Endothelial cell of umbilical vein (primary cell): ENCODE data around the gene LSMEM2. TPM values are rescaled to one million over a fixed set of nuclear protein-coding genes. Genes with fewer than 3 reads are reported as not detected.

Experiments used
- BruUV-seq: library from RNA; stranded (reverse); fragments of 400-500 nt; replicated peaks from 2 replicates; lab custom pipeline; 2021; lab: Mats Ljungman, UMichigan
- CTCF ChIA-PET: fragments of 300-600, 350-600 bp; sonication (Branson Sonifier 250); formaldehyde crosslinking; loops from one replicate; lab custom pipeline; 2021; ENCODE audit warnings: antibody characterized with exemption, inconsistent platforms; lab: Charles Lee
- POLR2A ChIA-PET: fragments of 300-600, 350-600 bp; sonication (Branson Sonifier 250); formaldehyde crosslinking; loops from one replicate; lab custom pipeline; 2021; ENCODE audit warnings: antibody characterized with exemption, inconsistent platforms; lab: Charles Lee
- DNase-seq: peaks from one replicate; pipeline ENCODE4 v3.0.0-alpha.2; 2011; ENCODE audit warnings: low read depth, low spot score
- FAIRE-seq: peaks from 2 replicates; lab custom pipeline; 2011; peaks lifted over from hg19 to GRCh38; lab: Jason Lieb, UNC
- H2AFZ ChIP-seq: 2 replicates; pipeline ENCODE4 v1.6.0; 2012; ENCODE audit warnings: low read depth, low read length, control low read depth, inconsistent platforms
- H3K27ac ChIP-seq: 2 replicates; pipeline ENCODE4 v1.5.1; 2011; ENCODE audit warnings: low read depth, mild to moderate bottlenecking, control low read depth, low read length, moderate library complexity; ENCODE audit not compliant: insufficient read depth
- H3K27me3 ChIP-seq, 2 experiments: 2 replicates each; pipeline versions ENCODE4 v1.6.0 to v1.6.1; 2011; ENCODE audit warnings: low read length in 2 of 2, mixed read lengths in 1 of 2; ENCODE audit not compliant: control insufficient read depth in 2 of 2, insufficient read depth in 2 of 2
- H3K36me3 ChIP-seq, 2 experiments: 2 replicates in 1 of 2; 3 replicates in 1 of 2; pipeline ENCODE4 v1.5.1; 2011; ENCODE audit warnings: low read length in 2 of 2, mild to moderate bottlenecking in 1 of 2, moderate library complexity in 1 of 2; ENCODE audit not compliant: control insufficient read depth in 2 of 2, insufficient read depth in 2 of 2; ENCODE audit errors: extremely low read depth in 1 of 2
- H3K4me1 ChIP-seq: 3 replicates; pipeline ENCODE4 v1.5.1; 2011; ENCODE audit warnings: mild to moderate bottlenecking, low read length; ENCODE audit not compliant: control insufficient read depth, insufficient read depth; ENCODE audit errors: extremely low read depth
- H3K4me2 ChIP-seq: 2 replicates; pipeline ENCODE4 v1.6.1; 2011; ENCODE audit warnings: low read length, control low read depth, mixed read lengths; ENCODE audit not compliant: insufficient read depth
- H3K4me3 ChIP-seq, 3 experiments: fragments of 200-600 bp in 1 of 3; sonication (generic), shearing (Covaris generic) in 1 of 3; replicated peaks in 1 of 3; 2 replicates each; pipeline ENCODE4 v1.5.1; 2011 to 2016; ENCODE audit warnings: control low read depth in 3 of 3, low read length in 3 of 3, mild to moderate bottlenecking in 2 of 3, inconsistent platforms in 1 of 3, low read depth in 1 of 3, moderate library complexity in 1 of 3; ENCODE audit not compliant: insufficient read depth in 1 of 3
- H3K79me2 ChIP-seq: 2 replicates; pipeline ENCODE4 v1.6.0; 2012; ENCODE audit warnings: low read length, inconsistent platforms; ENCODE audit not compliant: control insufficient read depth, insufficient read depth
- H3K9ac ChIP-seq: replicated peaks from 2 replicates; pipeline ENCODE3; 2011; ENCODE audit warnings: low read length, control low read depth; ENCODE audit not compliant: insufficient read depth; ENCODE audit errors: extremely low read depth
- H3K9me1 ChIP-seq: replicated peaks from 3 replicates; pipeline ENCODE4 v1.6.0; 2011; ENCODE audit warnings: mild to moderate bottlenecking, low read length; ENCODE audit not compliant: control insufficient read depth, insufficient read depth; ENCODE audit errors: extremely low read depth
- H3K9me3 ChIP-seq: replicated peaks from 2 replicates; pipeline ENCODE4 v1.5.1; 2012; ENCODE audit warnings: low read length, inconsistent platforms; ENCODE audit not compliant: control insufficient read depth, insufficient read depth
- H4K20me1 ChIP-seq: replicated peaks from 2 replicates; pipeline ENCODE3; 2011; ENCODE audit warnings: mild to moderate bottlenecking, low read length; ENCODE audit not compliant: control insufficient read depth, insufficient read depth; ENCODE audit errors: extremely low read depth
- EZH2 ChIP-seq: IDR thresholded peaks from 2 replicates; pipeline ENCODE4 v1.6.1; 2012; ENCODE audit warnings: borderline replicate concordance, low read depth, mild to moderate bottlenecking, moderate library complexity, low read length, inconsistent platforms; ENCODE audit not compliant: severe bottlenecking
- FOS ChIP-seq: IDR thresholded peaks from 2 replicates; pipeline ENCODE4 v1.6.1; 2011; ENCODE audit warnings: mild to moderate bottlenecking, low read length, moderate library complexity, borderline replicate concordance; ENCODE audit not compliant: insufficient read depth
- GATA2 ChIP-seq: IDR thresholded peaks from 2 replicates; pipeline ENCODE4 v1.7.0; 2011; ENCODE audit warnings: low read depth, mild to moderate bottlenecking, moderate library complexity, mixed read lengths, low read length; ENCODE audit not compliant: insufficient read length, insufficient read depth
- JUN ChIP-seq: IDR thresholded peaks from 2 replicates; pipeline ENCODE4 v1.6.1; 2011; ENCODE audit warnings: borderline replicate concordance, low read depth; ENCODE audit not compliant: insufficient read length, insufficient read depth
- MYC ChIP-seq: IDR thresholded peaks from one replicate; pipeline ENCODE4 v1.6.1; 2011; ENCODE audit warnings: mild to moderate bottlenecking, low read depth, low read length
- POLR2A ChIP-seq: IDR thresholded peaks from 2 replicates; pipeline ENCODE4 v1.6.1; 2012; ENCODE audit warnings: low read depth, mild to moderate bottlenecking, control low read depth, low read length
- POLR2AphosphoS5 ChIP-seq: IDR thresholded peaks from 2 replicates; pipeline ENCODE4 v1.6.1; 2012; ENCODE audit warnings: low read depth, mild to moderate bottlenecking, control low read depth, low read length, moderate library complexity; ENCODE audit not compliant: insufficient read depth
- dilution Hi-C: fragments of 300-500 bp; cut with MboI; formaldehyde crosslinking; loops from one replicate; pipeline ENCODE4 v1.15.0; 2019; ENCODE audit warnings: low sequenced_read_pairs; ENCODE audit not compliant: extremely low pct_ligation_motif_present
- intact Hi-C: fragments of 100-400 bp; cut with micrococcal nuclease; formaldehyde crosslinking; loops from one replicate; pipeline ENCODE4 v1.10.0; 2022
- polyA plus RNA-seq, 4 experiments: library from polyadenylated mRNA; depleted of rRNA in 3 of 4; stranded (reverse) in 3 of 4; unstranded in 1 of 4; fragments of >200 nt; gene quantifications; 2 replicates each; pipeline versions ENCODE4 v1.2.1 to v1.2.3, GENCODE V29; 2011 to 2012; ENCODE audit warnings: missing spikeins in 1 of 4
- total RNA-seq: library from RNA; stranded (reverse); gene quantifications from 2 replicates; pipeline ENCODE4 v1.2.3, GENCODE V29; 2021
- TF ChIP-seq, protein P1 (sequence below): IDR thresholded peaks from 2 replicates; pipeline ENCODE4 v1.6.1; 2011; ENCODE audit not compliant: insufficient read depth, insufficient read length
- TF ChIP-seq, protein P2 (sequence below), 2 donors: IDR thresholded peaks; 1 replicate in 1 of 2; 2 replicates in 1 of 2; pipeline ENCODE4 v1.5.1; 2011; ENCODE audit warnings: low read length in 2 of 2, mild to moderate bottlenecking in 2 of 2, moderate library complexity in 2 of 2, control low read depth in 1 of 2, inconsistent platforms in 1 of 2, low read depth in 1 of 2; ENCODE audit not compliant: insufficient read depth in 1 of 2; ENCODE audit errors: extremely low read depth in 1 of 2

LSMEM2 gene
- total and polyA plus RNA-seq, 2 donors (not counting 3 experiments of a cell fraction or from before 2014, with no cell fraction given): not detected

- Histone ChIP-seq H4K20me1 (no peaks in the 10 kb centered on the region), H3K9me3 (no peaks in the 10 kb centered on the region), H3K79me2 (peaks cover 13% of the 10 kb centered on the region), H3K27ac (no peak overlapping the region), H3K4me3 (no peak overlapping the region), H2AFZ (no peak overlapping the region), H3K27me3 (no peaks in the 10 kb centered on the region), H3K4me2 (no peak overlapping the region), H3K9ac (no peak overlapping the region), H3K9me1 (no peaks in the 10 kb centered on the region), H3K4me1 (peaks cover 31% of the 10 kb centered on the region), H3K36me3 (no peaks in the 10 kb centered on the region)
- DNase-seq (no peak), FAIRE-seq (no peak)
- dilution Hi-C loops (no loop called here), intact Hi-C loops (no loop called here)
- no peak for TF ChIP-seq POLR2A
- TF ChIP-seq FOS: no peak
- no peak for TF ChIP-seq GATA2
- TF ChIP-seq POLR2AphosphoS5: no peak
- TF ChIP-seq, protein P1, sequence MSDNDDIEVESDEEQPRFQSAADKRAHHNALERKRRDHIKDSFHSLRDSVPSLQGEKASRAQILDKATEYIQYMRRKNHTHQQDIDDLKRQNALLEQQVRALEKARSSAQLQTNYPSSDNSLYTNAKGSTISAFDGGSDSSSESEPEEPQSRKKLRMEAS: no peak
- TF ChIP-seq EZH2: no peak
- TF ChIP-seq MYC: no peak
- TF ChIP-seq, protein P2, sequence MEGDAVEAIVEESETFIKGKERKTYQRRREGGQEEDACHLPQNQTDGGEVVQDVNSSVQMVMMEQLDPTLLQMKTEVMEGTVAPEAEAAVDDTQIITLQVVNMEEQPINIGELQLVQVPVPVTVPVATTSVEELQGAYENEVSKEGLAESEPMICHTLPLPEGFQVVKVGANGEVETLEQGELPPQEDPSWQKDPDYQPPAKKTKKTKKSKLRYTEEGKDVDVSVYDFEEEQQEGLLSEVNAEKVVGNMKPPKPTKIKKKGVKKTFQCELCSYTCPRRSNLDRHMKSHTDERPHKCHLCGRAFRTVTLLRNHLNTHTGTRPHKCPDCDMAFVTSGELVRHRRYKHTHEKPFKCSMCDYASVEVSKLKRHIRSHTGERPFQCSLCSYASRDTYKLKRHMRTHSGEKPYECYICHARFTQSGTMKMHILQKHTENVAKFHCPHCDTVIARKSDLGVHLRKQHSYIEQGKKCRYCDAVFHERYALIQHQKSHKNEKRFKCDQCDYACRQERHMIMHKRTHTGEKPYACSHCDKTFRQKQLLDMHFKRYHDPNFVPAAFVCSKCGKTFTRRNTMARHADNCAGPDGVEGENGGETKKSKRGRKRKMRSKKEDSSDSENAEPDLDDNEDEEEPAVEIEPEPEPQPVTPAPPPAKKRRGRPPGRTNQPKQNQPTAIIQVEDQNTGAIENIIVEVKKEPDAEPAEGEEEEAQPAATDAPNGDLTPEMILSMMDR (IDR thresholded peaks at IDR 0.05; ENCODE audit: extremely low read depth in 1 of 2, insufficient read depth in 1 of 2, low read depth in 1 of 2, low read length in 2 of 2): no peak
- TF ChIP-seq JUN: no peak
- ChIA-PET CTCF (no interaction called here), POLR2A (no interaction called here)
- no TSS peak for BruUV-seq
Measured at GRCh38 chr3:50295553-50296431, 16.9 kb downstream of the LSMEM2 start.
